NK-92 (cell line): Measurements from ENCODE around the gene NSUN7.
"Not testable (repeated sequence)": the region's sequence is repeated elsewhere in the genome, so short reads cannot be mapped to it uniquely, and the experiment has no call there.

Experiments
- DNase-seq: peaks from one replicate; lab custom pipeline; 2025; ENCODE audit not compliant: unreplicated experiment; lab: John Stamatoyannopoulos, UW

NSUN7 gene

GRCh38 chr4:40817157-40817556, 67.4 kb downstream of the NSUN7 start:
- not testable (repeated sequence) for DNase-seq

GRCh38 chr4:40820101-40820500, 70.3 kb downstream of the NSUN7 start:
- DNase-seq, result no peak

GRCh38 chr4:40822420-40823166, 72.8 kb downstream of the NSUN7 start:
- no peak for DNase-seq

- no peak for DNase-seq
Observed at GRCh38 chr4:40825014-40825838, 75.5 kb downstream of the NSUN7 start.

- no peak for DNase-seq
Observed at GRCh38 chr4:40826821-40827220, 77.1 kb downstream of the NSUN7 start.

GRCh38 chr4:40827758-40828157, 78.0 kb downstream of the NSUN7 start:
- DNase-seq, result no peak

GRCh38 chr4:40828661-40829060, 78.9 kb downstream of the NSUN7 start:
- DNase-seq, result no peak

- no peak for DNase-seq
Observed at GRCh38 chr4:40829586-40829985, 79.8 kb downstream of the NSUN7 start.

- DNase-seq, result no peak
Observed at GRCh38 chr4:40831146-40831907, 81.6 kb downstream of the NSUN7 start.

GRCh38 chr4:40832175-40832574, 82.4 kb downstream of the NSUN7 start:
- no peak for DNase-seq

- DNase-seq, result no peak
Observed at GRCh38 chr4:40833212-40833611, 83.5 kb downstream of the NSUN7 start.

GRCh38 chr4:40837094-40837870, 87.5 kb downstream of the NSUN7 start:
- no peak for DNase-seq

GRCh38 chr4:40838742-40839141, 89.0 kb downstream of the NSUN7 start:
- DNase-seq, result no peak

GRCh38 chr4:40840255-40840984, 90.7 kb downstream of the NSUN7 start:
- DNase-seq, result no peak

- DNase-seq, result no peak
Observed at GRCh38 chr4:40840985-40841571, 91.3 kb downstream of the NSUN7 start.

GRCh38 chr4:40842318-40842717, 92.6 kb downstream of the NSUN7 start:
- DNase-seq, result no peak

GRCh38 chr4:40842725-40843423, 93.1 kb downstream of the NSUN7 start:
- DNase-seq, result no peak

- DNase-seq, result no peak
Observed at GRCh38 chr4:40843696-40844095, 93.9 kb downstream of the NSUN7 start.

- DNase-seq, result no peak
Observed at GRCh38 chr4:40844261-40844660, 94.5 kb downstream of the NSUN7 start.
